CD14-positive monocyte (primary cell): ENCODE data around the gene BAD. TPM values are rescaled to one million over a fixed set of nuclear protein-coding genes. Genes with fewer than 3 reads are reported as not detected.
A peak's percentile ranks its signal among the peaks of the same experiment; 100 is the strongest.

ENCODE experiments used
- DNase-seq, 3 donors: peaks; one replicate each; pipeline ENCODE4 v3.0.0-alpha.2; 2011 to 2022
- H2AFZ ChIP-seq: 2 replicates; pipeline ENCODE4 v1.6.0; 2012; ENCODE audit warnings: mild to moderate bottlenecking, low read depth, low read length, inconsistent platforms; ENCODE audit not compliant: insufficient read depth, poor library complexity, severe bottlenecking
- H3K27ac ChIP-seq, 2 donors: 1 replicate in 1 of 2; 2 replicates in 1 of 2; pipeline ENCODE4 v1.5.1; 2012 to 2013; ENCODE audit warnings: low read length in 2 of 2, control low read depth in 1 of 2, inconsistent platforms in 1 of 2, low read depth in 1 of 2, mild to moderate bottlenecking in 1 of 2
- H3K27me3 ChIP-seq, 2 donors: one replicate each; pipeline versions ENCODE4 v1.6.0 to v1.6.1; 2011 to 2013; ENCODE audit warnings: low read length in 2 of 2; ENCODE audit not compliant: control insufficient read depth in 2 of 2, insufficient read depth in 2 of 2
- H3K36me3 ChIP-seq, 2 donors: replicated peaks in 1 of 2; 1 replicate in 1 of 2; 2 replicates in 1 of 2; pipeline versions ENCODE4 v1.5.1 to v1.6.1; 2012 to 2013; ENCODE audit warnings: low read length in 2 of 2, control low read depth in 1 of 2, inconsistent platforms in 1 of 2, mild to moderate bottlenecking in 1 of 2; ENCODE audit not compliant: insufficient read depth in 2 of 2, control insufficient read depth in 1 of 2
- H3K4me1 ChIP-seq, 2 donors: 1 replicate in 1 of 2; 2 replicates in 1 of 2; pipeline versions ENCODE4 v1.5.1 to v1.6.1; 2012 to 2013; ENCODE audit warnings: low read length in 2 of 2, control low read depth in 1 of 2, inconsistent platforms in 1 of 2, mild to moderate bottlenecking in 1 of 2, moderate library complexity in 1 of 2; ENCODE audit not compliant: insufficient read depth in 2 of 2, control insufficient read depth in 1 of 2
- H3K4me2 ChIP-seq: replicated peaks from 2 replicates; pipeline ENCODE3; 2012; ENCODE audit warnings: low read length, moderate library complexity, mild to moderate bottlenecking; ENCODE audit not compliant: poor library complexity, severe bottlenecking; ENCODE audit errors: extremely low read depth
- H3K4me3 ChIP-seq, 3 experiments: fragments of 200-600 bp in 1 of 3; sonication (generic) in 1 of 3; replicated peaks in 1 of 3; 1 replicate in 2 of 3; 2 replicates in 1 of 3; pipeline ENCODE4 v1.5.1; 2011 to 2013; ENCODE audit warnings: low read length in 3 of 3, mild to moderate bottlenecking in 3 of 3, control low read depth in 2 of 3, low read depth in 2 of 3, inconsistent platforms in 1 of 3, moderate library complexity in 1 of 3
- H3K79me2 ChIP-seq: 2 replicates; pipeline ENCODE4 v1.6.0; 2012; ENCODE audit warnings: mild to moderate bottlenecking, control low read depth, inconsistent platforms, low read length, moderate library complexity; ENCODE audit not compliant: insufficient read depth
- H3K9ac ChIP-seq: 2 replicates; pipeline ENCODE4 v1.6.0; 2017; ENCODE audit warnings: low read length, mild to moderate bottlenecking; ENCODE audit not compliant: insufficient read depth, poor library complexity, severe bottlenecking
- H3K9me3 ChIP-seq, 2 donors: replicated peaks in 1 of 2; 1 replicate in 1 of 2; 2 replicates in 1 of 2; pipeline versions ENCODE4 v1.5.1 to v1.6.1; 2012 to 2013; ENCODE audit warnings: low read length in 2 of 2, control low read depth in 1 of 2; ENCODE audit not compliant: control insufficient read depth in 1 of 2, insufficient read depth in 1 of 2
- H4K20me1 ChIP-seq: 2 replicates; pipeline ENCODE4 v1.6.0; 2012; ENCODE audit warnings: mild to moderate bottlenecking, low read length, control low read depth, moderate library complexity; ENCODE audit not compliant: insufficient read depth
- H3K27ac Mint-ChIP-seq, 7 donors: one replicate each; pipeline ENCODE4 v1.8.0; 2020; ENCODE audit warnings: mild to moderate bottlenecking in 7 of 7, mixed read lengths in 7 of 7, moderate library complexity in 6 of 7, inconsistent platforms in 2 of 7
- H3K27me3 Mint-ChIP-seq, 3 donors: one replicate each; pipeline ENCODE4 v1.8.0; 2021 to 2022; ENCODE audit warnings: low read depth in 3 of 3, mild to moderate bottlenecking in 3 of 3, mixed read lengths in 3 of 3, moderate library complexity in 3 of 3, inconsistent platforms in 1 of 3
- H3K36me3 Mint-ChIP-seq, 2 donors: one replicate each; pipeline ENCODE4 v1.8.0; 2020; ENCODE audit warnings: mixed read lengths in 2 of 2, inconsistent platforms in 1 of 2, mild to moderate bottlenecking in 1 of 2
- H3K4me1 Mint-ChIP-seq: one replicate; pipeline ENCODE4 v1.8.0; 2020; ENCODE audit warnings: mild to moderate bottlenecking, mixed read lengths
- H3K4me3 Mint-ChIP-seq, 2 donors: one replicate each; pipeline ENCODE4 v1.8.0; 2020; ENCODE audit warnings: mild to moderate bottlenecking in 2 of 2, mixed read lengths in 2 of 2, moderate library complexity in 1 of 2
- H3K9me3 Mint-ChIP-seq, 7 donors: one replicate each; pipeline ENCODE4 v1.8.0; 2020 to 2022; ENCODE audit warnings: mixed read lengths in 7 of 7, mild to moderate bottlenecking in 6 of 7, moderate library complexity in 6 of 7, inconsistent platforms in 2 of 7
- CTCF ChIP-seq: fragments of 200-600 bp; IDR thresholded peaks from one replicate; pipeline ENCODE4 v1.8.0; 2022; ENCODE audit warnings: antibody characterized with exemption, mild to moderate bottlenecking
- WGBS: methylation state at CpG from one replicate; pipeline ENCODE4 v1.1.5; 2013; ENCODE audit warnings: missing lambda C conversion rate; ENCODE audit not compliant: insufficient coverage; 5-methylcytosine and 5-hydroxymethylcytosine counted together
- intact Hi-C, 2 donors: fragments of 100-400 bp; cut with micrococcal nuclease; formaldehyde crosslinking; loops; one replicate each; pipeline versions ENCODE4 v1.15.0 to v1.15.1; 2023
- polyA plus RNA-seq, 3 donors: library from polyadenylated mRNA; depleted of rRNA in 1 of 3; unstranded in 2 of 3; stranded (reverse) in 1 of 3; fragments of 300-500 nt in 2 of 3; fragments of >200 nt in 1 of 3; fragmentation: Illumina TruSeq in 2 of 3; gene quantifications; 1 replicate in 2 of 3; 2 replicates in 1 of 3; pipeline ENCODE4 v1.2.3, GENCODE V29; 2012 to 2021

Gene BAD
- polyA plus RNA-seq, 3 donors = 21.1 to 63.2 (median 48.7) TPM

DNA sequence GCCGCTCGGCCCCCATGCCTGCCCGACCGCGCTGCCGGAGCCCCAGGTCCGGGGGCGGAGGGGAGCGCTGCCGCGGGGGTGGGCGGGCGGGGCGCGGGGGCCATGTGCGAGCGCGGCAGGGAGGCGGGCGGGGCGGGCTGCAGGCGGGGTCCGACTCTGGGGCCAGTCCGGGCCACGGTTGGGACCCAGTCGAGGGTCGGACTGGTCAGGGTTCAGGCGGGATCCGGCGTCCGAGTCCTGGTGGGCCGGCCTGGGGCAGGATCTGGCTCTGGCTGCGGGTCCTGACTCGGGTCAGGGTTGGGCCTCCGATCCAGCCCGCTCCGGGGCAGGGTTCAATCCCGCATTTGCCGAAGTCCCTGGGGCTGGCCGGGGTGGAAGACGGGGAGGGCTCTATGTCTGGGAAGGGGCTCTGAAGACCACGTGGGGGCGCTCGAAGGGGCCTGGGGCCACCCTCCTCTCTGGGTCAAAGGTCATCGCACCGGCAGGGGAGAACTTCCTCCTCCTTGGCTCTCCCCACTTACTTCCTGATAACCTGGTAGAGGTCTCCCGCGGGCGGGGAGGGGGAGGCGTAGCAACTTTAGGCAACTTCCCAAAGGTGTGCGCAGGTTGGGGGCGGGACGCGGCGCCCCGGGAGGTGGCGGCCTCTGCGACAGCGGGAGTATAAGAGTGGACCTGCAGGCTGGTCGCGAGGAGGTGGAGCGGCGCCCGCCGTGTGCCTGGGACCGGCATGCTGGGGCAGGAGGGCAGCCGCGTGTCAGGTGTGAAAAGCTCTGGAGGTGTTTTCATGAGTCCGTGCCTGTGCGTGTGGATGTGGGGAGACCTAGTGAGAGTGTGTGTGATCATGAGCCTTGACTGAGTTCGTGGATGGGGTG is 21.5 kb upstream of the BAD start:
- peaks cover 40% of the 10 kb centered on the region for H3K4me1 Mint-ChIP-seq
- under 1% methylated on average over 56 of the region's 71 CpGs for WGBS
- peak overlapping the region; percentile 97 for H3K4me2 ChIP-seq
- intact Hi-C loops = loop anchor here (1.0 to 5.0 kb wide), 5 partner anchors 11 to 100 kb away; partner anchors contain the start of genes FERMT3 (in 2 of the 2), CCDC88B (in 1 of the 2), FKBP2 (in 1 of the 2) and TRMT112 (in 1 of the 2)
- peak overlapping the region; percentile 78 to 80 for H3K27ac ChIP-seq
- peak overlapping the region; percentile 96 to 97 for H3K4me3 Mint-ChIP-seq
- H3K4me1 ChIP-seq = peaks cover 31 to 39% of the 10 kb centered on the region in 2 donors
- no peaks in the 10 kb centered on the region for H3K9me3 ChIP-seq
- H2AFZ ChIP-seq = peak overlapping the region; percentile 66
- H3K27me3 ChIP-seq = peaks cover 0 to under 1% of the 10 kb centered on the region in 2 donors
- peak; percentile 25 for TF ChIP-seq CTCF
- peaks cover 43% of the 10 kb centered on the region for H4K20me1 ChIP-seq
- H3K9me3 Mint-ChIP-seq = peaks cover 0 to 1% (median 0%) of the 10 kb centered on the region in 7 donors
- peak overlapping the region; percentile 92 to 97 (median 96) for H3K27ac Mint-ChIP-seq
- peaks cover 9 to 23% of the 10 kb centered on the region in 2 donors for H3K36me3 Mint-ChIP-seq
- peaks cover 46% of the 10 kb centered on the region for H3K79me2 ChIP-seq
- peaks cover 5 to 15% (median 13%) of the 10 kb centered on the region in 3 donors for H3K27me3 Mint-ChIP-seq
- H3K9ac ChIP-seq = peak overlapping the region; percentile 65
- peak; percentile 56 to 83 (median 75) for DNase-seq
- H3K36me3 ChIP-seq = peaks cover 9 to 22% of the 10 kb centered on the region in 2 donors
- H3K4me3 ChIP-seq = peak overlapping the region; percentile 46 to 91 (median 90)

GRCh38 chr11:64305075-64305690 is 20.7 kb upstream of the BAD start, which contains the start of gene ESRRA:
ESRRA (plus strand) TSS chr11:64305524; CDS start chr11:64307180, 1,656 bp downstream.
- peaks cover 10 to 18% of the 10 kb centered on the region in 2 donors for H3K36me3 Mint-ChIP-seq
- H3K4me3 ChIP-seq = peak within 1 kb of the TSS; percentile 46 to 91 (median 90)

More at GRCh38 chr11:64305075-64305690, 20.7 kb upstream of the BAD start, which contains the start of gene ESRRA:
- Histone ChIP-seq H3K9me3 (no peaks in the 10 kb centered on the region), H3K9ac (peak within 1 kb of the TSS; percentile 83), H3K27ac (peak within 1 kb of the TSS; percentile 96 to 97), H3K36me3 (peaks cover 9 to 22% of the 10 kb centered on the region in 2 donors), H3K4me2 (peak within 1 kb of the TSS; percentile 97), H3K4me1 (peaks cover 39 to 47% of the 10 kb centered on the region in 2 donors), H2AFZ (peak within 1 kb of the TSS; percentile 66), H3K27me3 (peaks cover 5 to 8% of the 10 kb centered on the region in 2 donors), H3K79me2 (peaks cover 39% of the 10 kb centered on the region), H4K20me1 (peaks cover 36% of the 10 kb centered on the region)
- Mint-ChIP-seq H3K4me1 (peaks cover 47% of the 10 kb centered on the region), H3K9me3 (peaks cover 0 to 7% (median 1%) of the 10 kb centered on the region in 7 donors), H3K27me3 (peaks cover 13 to 22% (median 21%) of the 10 kb centered on the region in 3 donors), H3K4me3 (peak within 1 kb of the TSS; percentile 96 to 97), H3K27ac (peak within 1 kb of the TSS; percentile 96 to 99 (median 99))
- intact Hi-C loops = loop anchor here (1.0 to 5.0 kb wide), 5 partner anchors 12 to 99 kb away; partner anchors contain the start of genes FERMT3 (in 2 of the 2), CCDC88B (in 1 of the 2), FKBP2 (in 1 of the 2) and TRMT112 (in 1 of the 2)
- no peak for TF ChIP-seq CTCF
- under 1% methylated on average over 81 of the region's 81 CpGs for WGBS
- DNase-seq = peak; percentile 97 to 98 (median 98)
